Measurements from ENCODE around the gene NPB.

The NPB gene

GRCh38 chr17:81869221-81870130, 32.6 kb upstream of the NPB start:
- DNase-seq (ENCODE audit: low read depth) = no peak

GRCh38 chr17:81870131-81870980, 31.7 kb upstream of the NPB start:
- DNase-seq (ENCODE audit: low read depth) = no peak

- no peak for DNase-seq (ENCODE audit: low read depth)
Measured at GRCh38 chr17:81870981-81871386, 31.1 kb upstream of the NPB start, which contains the start of gene ARHGDIA. Gene ARHGDIA, minus strand, starts transcription at chr17:81871337. Its CDS starts 1,407 bp downstream, at chr17:81869930.

- peak; percentile 71 for DNase-seq (ENCODE audit: low read depth)
Measured at GRCh38 chr17:81871387-81872230, 30.4 kb upstream of the NPB start.

GRCh38 chr17:81877569-81877968, 24.5 kb upstream of the NPB start:
- DNase-seq (ENCODE audit: low read depth) = no peak

GRCh38 chr17:81878294-81878693, 23.7 kb upstream of the NPB start:
- no peak for DNase-seq (ENCODE audit: low read depth)

- no peak for DNase-seq (ENCODE audit: low read depth)
Measured at GRCh38 chr17:81879121-81879520, 22.9 kb upstream of the NPB start.

- peak; percentile 52 for DNase-seq (ENCODE audit: low read depth)
Measured at GRCh38 chr17:81884520-81884919, 17.5 kb upstream of the NPB start.

GRCh38 chr17:81884968-81885367, 17.1 kb upstream of the NPB start:
- no peak for DNase-seq (ENCODE audit: low read depth)

GRCh38 chr17:81885454-81885853, 16.6 kb upstream of the NPB start:
- no peak for DNase-seq (ENCODE audit: low read depth)

- DNase-seq (ENCODE audit: low read depth) = no peak
Measured at GRCh38 chr17:81885869-81886548, 16.0 kb upstream of the NPB start.

- no peak for DNase-seq (ENCODE audit: low read depth)
Measured at GRCh38 chr17:81888105-81888987, 13.7 kb upstream of the NPB start.

- no peak for DNase-seq (ENCODE audit: low read depth)
Measured at GRCh38 chr17:81888988-81889595, 12.9 kb upstream of the NPB start.

GRCh38 chr17:81889602-81890001, 12.4 kb upstream of the NPB start:
- DNase-seq (ENCODE audit: low read depth) = no peak

GRCh38 chr17:81890447-81891302, 11.4 kb upstream of the NPB start:
- no peak for DNase-seq (ENCODE audit: low read depth)

- no peak for DNase-seq (ENCODE audit: low read depth)
Measured at GRCh38 chr17:81891303-81891552, 10.8 kb upstream of the NPB start.

GRCh38 chr17:81895400-81895799, 6.6 kb upstream of the NPB start:
- DNase-seq (ENCODE audit: low read depth) = no peak

- peak; percentile 84 for DNase-seq (ENCODE audit: low read depth)
Measured at GRCh38 chr17:81898029-81898866, 3.8 kb upstream of the NPB start.
